ES-I3 (cell line): Measurements from ENCODE around the gene CANX.
A peak's percentile ranks its signal among the peaks of the same experiment; 100 is the strongest.
"Not testable (repeated sequence)": the region's sequence is repeated elsewhere in the genome, so short reads cannot be mapped to it uniquely, and the experiment has no call there.

ENCODE experiments used
- H3K36me3 ChIP-seq: 2 replicates; pipeline ENCODE4 v1.6.1; 2013; ENCODE audit warnings: mild to moderate bottlenecking, low read length, control low read depth, moderate library complexity; ENCODE audit not compliant: insufficient read depth
- H3K4me1 ChIP-seq: 2 replicates; pipeline ENCODE4 v1.6.1; 2013; ENCODE audit warnings: mild to moderate bottlenecking, control low read depth, low read length; ENCODE audit not compliant: insufficient read depth
- H3K9ac ChIP-seq: 2 replicates; pipeline ENCODE4 v1.6.1; 2013; ENCODE audit warnings: low read depth, mild to moderate bottlenecking, low read length, moderate library complexity
- H3K9me3 ChIP-seq: 2 replicates; pipeline ENCODE4 v1.6.1; 2013; ENCODE audit warnings: mild to moderate bottlenecking, low read length, moderate library complexity; ENCODE audit not compliant: control insufficient read depth, insufficient read depth

CANX gene, protein sequence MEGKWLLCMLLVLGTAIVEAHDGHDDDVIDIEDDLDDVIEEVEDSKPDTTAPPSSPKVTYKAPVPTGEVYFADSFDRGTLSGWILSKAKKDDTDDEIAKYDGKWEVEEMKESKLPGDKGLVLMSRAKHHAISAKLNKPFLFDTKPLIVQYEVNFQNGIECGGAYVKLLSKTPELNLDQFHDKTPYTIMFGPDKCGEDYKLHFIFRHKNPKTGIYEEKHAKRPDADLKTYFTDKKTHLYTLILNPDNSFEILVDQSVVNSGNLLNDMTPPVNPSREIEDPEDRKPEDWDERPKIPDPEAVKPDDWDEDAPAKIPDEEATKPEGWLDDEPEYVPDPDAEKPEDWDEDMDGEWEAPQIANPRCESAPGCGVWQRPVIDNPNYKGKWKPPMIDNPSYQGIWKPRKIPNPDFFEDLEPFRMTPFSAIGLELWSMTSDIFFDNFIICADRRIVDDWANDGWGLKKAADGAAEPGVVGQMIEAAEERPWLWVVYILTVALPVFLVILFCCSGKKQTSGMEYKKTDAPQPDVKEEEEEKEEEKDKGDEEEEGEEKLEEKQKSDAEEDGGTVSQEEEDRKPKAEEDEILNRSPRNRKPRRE

DNA sequence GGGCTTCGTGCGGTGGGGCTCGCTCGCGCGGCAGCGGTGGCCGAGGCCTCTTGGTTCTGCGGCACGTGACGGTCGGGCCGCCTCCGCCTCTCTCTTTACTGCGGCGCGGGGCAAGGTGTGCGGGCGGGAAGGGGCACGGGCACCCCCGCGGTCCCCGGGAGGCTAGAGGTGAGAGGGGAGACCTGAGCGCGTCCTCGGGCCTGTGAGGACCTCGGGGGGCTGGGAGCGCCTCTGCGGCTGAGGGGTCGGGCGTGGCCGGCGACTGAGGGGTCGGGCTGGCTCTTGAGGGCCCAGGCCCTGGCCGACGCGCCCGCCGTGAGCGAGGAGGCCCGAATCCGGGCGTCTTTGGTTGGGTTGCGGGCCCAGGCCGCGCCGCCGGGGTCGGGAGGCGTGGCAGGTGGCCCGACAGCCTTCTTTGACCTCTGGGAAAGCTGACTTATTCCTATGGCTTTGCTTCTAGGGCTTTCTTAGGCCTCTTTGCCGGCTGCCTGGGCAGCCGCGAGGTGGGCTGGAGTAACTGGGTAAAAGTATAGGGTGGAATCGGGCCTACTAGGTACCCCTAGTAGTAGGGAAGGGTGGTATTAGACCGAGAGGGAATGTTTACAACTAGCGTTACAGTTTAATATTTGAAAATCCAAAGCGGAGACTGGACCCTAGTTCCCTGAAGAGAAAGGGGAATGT is at the start of gene CANX:
Gene CANX, plus strand, starts transcription at position 33 of the 681 bp plus-strand sequence. CDS start 6,715 bp downstream, outside the sequence.
- peak within 1 kb of the TSS; percentile 98 for H3K9ac ChIP-seq
- H3K9me3 ChIP-seq: no peaks in the 10 kb centered on the region
- H3K4me1 ChIP-seq: peaks cover 4% of the 10 kb centered on the region; the same call in 1 of the 2 replicates
- H3K36me3 ChIP-seq: peaks cover 20% of the 10 kb centered on the region

DNA sequence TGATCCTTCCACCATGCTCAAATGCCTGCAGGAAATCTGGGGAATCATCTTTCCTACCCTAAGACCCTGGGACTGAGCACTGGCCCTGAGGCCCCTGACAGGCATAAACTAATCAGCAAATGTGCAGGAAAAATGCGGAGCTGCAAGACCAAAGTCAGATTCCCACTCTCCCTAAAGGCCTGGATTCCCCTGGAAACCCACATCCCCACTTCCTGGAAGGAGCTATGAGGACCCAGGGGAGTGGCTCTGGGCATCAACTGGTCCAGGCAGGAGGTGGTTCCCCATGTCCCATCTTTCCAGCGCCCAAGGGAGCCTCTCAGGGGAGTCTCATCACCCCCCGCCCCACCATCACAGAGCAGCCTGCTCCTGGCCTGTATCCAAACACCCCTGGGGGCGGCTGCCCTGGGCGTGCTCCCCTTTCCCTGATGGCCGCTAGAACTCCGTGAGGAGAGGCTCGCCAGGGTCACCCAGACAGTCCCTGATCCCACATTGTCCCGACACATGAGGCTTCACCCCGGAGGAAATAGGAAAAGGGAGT is 49.5 kb upstream of the CANX start:
- not testable (repeated sequence) for H3K9ac ChIP-seq, H3K9me3 ChIP-seq, H3K36me3 ChIP-seq, H3K4me1 ChIP-seq

DNA sequence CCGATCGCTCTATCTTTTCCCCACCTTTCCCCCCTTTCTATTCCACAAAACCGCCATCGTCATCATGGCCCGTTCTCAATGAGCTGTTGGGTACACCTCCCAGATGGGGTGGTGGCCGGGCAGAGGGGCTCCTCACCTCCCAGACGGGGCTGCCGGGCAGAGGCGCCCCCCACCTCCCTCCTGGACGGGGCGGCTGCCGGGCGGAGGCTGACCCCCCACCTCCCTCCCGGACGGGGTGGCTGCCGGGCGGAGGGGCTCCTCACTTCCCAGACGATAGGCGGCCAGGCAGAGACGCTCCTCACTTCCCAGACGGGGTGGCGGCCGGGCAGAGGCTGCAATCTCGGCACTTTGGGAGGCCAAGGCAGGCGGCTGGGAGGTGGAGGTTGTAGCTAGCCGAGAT is 48.5 kb upstream of the CANX start:
- H3K4me1 ChIP-seq, H3K36me3 ChIP-seq, H3K9me3 ChIP-seq, H3K9ac ChIP-seq: not testable (repeated sequence)

DNA sequence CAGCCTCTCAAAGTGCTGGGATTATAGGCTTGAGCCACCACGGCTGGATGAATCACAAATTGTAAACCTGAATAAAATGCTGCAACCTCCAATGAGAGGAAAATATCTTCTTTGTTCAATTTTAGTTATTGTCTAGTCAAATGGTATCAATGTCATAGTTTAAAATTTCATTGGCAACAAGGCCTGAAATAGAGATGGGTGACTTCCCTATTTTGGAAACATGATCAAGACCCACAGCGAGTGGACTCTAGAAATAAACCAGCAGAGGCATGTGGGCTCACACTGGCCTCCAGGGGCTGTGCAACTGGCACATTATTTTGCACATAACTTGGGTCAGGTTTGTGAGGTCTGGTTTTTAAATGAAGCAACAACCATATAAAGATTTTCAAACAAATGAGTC is 45.6 kb upstream of the CANX start:
- not testable (repeated sequence) for H3K9me3 ChIP-seq, H3K4me1 ChIP-seq, H3K36me3 ChIP-seq, H3K9ac ChIP-seq

DNA sequence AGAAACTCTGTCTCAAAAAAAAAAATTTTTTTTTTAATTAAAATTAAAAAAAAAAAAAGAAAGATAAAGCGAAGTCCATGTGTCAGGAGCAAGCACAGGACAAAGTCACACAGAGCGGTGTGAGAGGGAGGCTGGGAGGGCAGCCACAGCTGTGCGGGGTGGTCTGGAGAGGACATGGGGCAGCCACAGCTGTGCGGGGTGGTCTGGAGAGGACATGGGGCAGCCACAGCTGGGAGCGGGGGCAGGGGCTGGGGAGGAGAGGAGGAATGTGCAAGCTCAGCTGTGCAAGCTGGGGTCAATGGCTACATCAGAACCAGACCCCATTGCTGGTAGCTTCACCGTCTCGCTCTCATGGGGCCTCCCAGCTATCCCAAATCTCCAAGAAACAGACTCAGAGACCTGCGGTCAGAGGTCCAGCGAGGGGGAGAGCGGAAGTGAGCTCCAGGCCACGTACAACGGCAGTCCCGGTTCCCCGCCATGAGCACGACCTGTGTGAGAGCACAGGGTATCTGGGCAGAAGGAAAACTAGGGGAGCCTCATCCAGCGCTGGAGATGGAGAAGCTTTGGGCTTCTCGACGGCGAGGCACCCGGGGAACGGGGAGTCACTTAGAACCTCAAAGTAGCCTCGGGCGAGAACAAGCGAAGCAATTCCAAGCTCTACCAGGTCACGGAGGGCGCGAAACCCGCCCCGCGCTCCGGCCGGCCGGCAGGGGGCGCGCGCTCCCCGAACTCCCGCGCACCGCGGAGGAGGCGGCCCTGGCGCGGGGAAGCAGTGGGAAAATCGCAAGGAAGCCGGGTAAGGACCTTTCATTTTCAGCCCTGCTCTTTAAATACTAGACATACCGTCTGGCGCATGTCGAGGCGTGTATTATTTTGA is 41.2 kb upstream of the CANX start:
- not testable (repeated sequence) for H3K36me3 ChIP-seq, H3K4me1 ChIP-seq, H3K9me3 ChIP-seq
- peak overlapping the region; percentile 42; the same call in 1 of the 2 replicates for H3K9ac ChIP-seq

DNA sequence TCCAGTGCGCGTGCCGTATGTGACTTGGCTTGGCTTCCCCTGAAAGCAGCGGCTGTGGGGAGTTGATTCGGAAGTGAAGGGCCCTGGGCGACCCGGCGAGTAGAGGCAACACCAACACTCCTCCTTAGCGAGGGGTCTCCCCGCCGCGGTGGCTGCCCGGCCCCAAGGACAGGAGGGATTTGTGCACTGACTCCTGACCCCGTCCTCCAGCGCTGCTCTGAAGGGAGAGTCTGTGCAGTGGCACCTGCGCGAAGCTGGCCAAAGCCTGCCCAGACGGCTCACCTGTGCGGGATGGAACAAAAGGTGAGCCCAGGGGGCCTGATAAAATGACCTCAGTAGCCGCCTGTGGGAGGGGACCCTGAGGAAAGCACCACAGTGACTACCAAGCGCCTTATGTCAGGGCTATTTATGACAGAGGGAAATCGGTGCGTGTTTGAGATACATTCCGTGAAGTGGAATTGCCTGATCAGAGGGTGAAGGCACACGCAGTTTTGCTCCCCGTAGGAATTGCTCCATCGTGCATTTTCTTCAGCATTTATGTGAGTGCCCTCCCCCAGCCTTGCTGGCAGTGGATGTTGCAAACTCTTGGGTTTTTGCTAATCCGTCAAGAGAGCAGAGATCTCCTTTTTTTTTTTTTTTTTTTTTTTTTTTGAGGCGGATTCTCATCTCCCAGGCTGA is 40.4 kb upstream of the CANX start:
- not testable (repeated sequence) for H3K9me3 ChIP-seq, H3K36me3 ChIP-seq, H3K4me1 ChIP-seq
- peak overlapping the region; percentile 46; the same call in 1 of the 2 replicates for H3K9ac ChIP-seq

DNA sequence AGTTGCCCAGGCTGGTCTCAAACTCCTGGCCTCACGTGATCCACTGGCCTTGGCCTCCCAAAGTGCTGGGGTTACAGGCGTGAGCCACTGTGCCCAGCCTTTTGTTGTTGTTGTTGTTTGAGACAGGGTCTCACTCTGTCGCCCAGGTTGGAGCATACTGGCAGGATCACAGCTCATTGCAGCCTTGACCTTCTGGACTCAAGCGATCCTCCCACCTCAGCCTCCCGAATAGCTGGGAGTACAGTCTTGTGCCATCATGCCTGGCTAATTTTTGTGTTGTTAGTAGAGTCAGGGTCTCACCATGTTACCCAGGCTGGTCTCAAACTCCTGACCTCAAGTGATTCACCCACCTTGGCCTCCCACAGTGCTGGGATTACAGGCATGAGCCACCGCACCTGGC is 37.1 kb upstream of the CANX start:
- H3K36me3 ChIP-seq, H3K9ac ChIP-seq, H3K9me3 ChIP-seq, H3K4me1 ChIP-seq: not testable (repeated sequence)

DNA sequence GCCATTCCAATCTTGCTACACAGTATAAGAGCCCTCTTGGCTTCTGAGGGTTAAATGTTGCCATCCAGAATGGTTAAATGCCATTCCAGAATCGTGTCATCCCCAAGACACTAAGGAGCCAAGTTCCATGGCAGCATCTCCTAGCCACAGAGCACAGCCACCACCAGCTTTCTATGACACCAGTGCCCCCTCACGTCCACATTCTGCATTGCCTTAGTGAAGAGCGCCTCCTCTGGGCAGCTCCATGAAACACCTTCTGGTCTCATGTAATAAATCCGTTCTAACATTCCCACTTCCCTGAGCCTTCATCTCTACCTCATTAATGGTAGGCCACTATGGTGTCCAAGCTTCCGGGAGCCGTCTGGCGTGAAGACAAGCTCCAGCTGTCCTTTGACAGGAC is 30.4 kb upstream of the CANX start:
- Histone ChIP-seq H3K4me1 (no peaks in the 10 kb centered on the region), H3K9me3 (no peaks in the 10 kb centered on the region), H3K9ac (no peak overlapping the region), H3K36me3 (no peaks in the 10 kb centered on the region)

DNA sequence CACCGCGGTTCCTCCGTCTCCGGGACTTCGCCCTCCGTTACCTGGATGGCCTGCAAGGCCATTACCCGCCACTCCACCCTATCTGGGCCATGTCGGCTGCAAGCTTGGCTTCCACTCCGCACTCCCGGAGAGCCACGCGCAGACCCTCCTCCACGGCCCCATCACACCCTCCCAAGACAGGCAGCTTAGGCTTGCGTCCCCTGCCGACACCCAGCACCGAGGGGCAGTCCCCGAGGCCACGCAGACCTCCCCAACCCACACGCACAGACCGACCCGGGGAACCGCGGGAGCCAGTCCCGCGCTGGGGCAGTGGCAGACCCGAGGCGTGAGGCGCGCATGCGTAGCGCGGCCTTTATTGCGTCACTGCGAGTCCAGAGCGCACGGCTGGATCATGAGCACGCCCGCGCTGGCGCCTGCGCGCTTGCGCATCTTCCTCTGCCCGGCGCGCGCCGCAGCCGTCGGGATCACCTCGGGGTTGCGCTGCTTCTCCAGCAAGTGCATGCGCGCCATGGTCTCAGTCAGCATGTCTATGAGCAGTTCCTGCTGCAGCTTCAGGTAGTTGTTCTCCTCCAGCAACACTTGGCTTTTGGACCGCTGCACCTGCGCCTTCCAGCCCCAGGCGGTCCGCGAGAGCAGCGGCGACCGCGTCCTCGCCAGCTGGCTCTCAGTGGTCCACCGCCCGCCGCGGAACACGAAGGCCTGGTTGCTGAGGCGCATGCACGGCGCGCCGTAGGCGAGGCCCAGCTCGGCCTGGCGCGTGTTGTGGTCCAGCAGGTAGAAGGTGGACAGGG is 20.3 kb upstream of the CANX start:
- H3K9me3 ChIP-seq: peaks cover 2% of the 10 kb centered on the region; the same call in 1 of the 2 replicates
- H3K4me1 ChIP-seq: peaks cover 3% of the 10 kb centered on the region; the same call in 1 of the 2 replicates
- H3K9ac ChIP-seq: peak overlapping the region; percentile 75

DNA sequence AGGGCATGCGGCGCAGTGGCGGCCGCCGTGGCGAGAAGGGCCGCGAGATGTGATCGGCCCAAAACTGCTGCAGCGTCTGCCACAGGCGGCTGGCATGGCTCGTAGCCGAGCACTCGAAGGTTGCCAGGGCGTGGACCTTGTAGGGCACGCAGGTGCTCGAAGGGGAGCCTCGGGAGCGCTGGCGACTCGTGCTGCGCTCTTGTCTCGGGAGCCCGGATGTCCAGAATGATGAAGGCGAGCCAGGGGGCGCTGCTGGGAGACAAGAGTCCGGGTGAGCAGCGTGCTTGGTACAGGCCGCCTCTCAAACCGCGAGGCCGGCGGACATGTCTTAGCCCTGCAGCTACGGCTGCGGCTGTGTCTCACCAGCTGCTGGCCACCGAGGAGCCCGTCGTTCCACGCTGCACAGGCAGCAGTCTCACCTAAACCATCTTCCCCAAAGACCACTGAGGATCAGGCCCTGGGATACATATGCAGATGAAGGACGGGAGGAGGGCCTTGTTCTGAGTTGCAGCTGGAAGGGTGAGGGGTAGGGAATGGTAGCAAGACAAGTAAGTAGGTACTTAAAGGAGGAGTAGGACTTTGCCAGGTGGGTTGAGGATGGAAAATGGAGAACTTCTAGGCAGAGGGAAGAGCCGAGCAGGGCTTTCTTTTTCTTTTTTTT is 19.6 kb upstream of the CANX start:
- Histone ChIP-seq H3K9ac (peak overlapping the region; percentile 75), H3K4me1 (peaks cover 3% of the 10 kb centered on the region; the same call in 1 of the 2 replicates), H3K9me3 (peaks cover 2% of the 10 kb centered on the region; the same call in 1 of the 2 replicates), H3K36me3 (peaks cover 3% of the 10 kb centered on the region; the same call in 1 of the 2 replicates)

More for the DNA sequence above, 20.3 kb upstream of the CANX start:
- H3K36me3 ChIP-seq: peaks cover 3% of the 10 kb centered on the region

DNA sequence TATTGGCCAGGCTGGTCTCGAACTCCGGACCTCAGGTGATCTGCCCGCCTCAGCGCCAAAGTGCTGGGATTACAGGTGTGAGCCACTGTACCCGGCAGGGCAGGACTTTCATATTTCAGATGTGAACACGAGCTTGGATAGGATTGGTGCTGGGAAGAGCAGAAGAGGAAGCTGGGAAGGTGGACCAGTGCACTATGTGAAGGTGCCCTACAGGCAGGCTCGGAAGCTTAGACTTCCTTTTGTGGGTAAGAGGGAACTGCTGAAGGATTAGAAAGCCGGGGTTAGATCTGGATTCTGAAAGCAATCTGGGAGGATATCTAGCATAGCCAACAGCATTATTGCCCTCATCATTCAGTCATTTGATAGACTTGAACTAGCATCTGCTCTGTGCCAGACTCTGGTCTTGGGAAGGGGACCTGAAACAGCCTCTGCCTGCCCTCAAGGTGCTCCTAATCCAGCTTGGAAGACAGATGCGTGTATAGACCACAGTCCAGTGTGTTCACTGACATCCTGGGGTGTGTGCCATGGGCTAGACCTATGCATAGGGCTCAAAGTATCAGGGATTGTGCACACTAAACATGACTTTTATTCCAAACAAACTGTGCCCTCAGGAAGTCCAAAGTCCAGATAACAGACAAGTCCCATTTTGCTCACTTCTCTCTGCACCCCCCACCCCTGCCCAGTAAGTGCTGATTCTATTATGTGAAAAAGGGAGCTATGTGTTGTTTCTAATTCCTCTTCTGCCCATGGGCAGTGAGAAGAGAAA is 18.6 kb upstream of the CANX start:
- peaks cover 2% of the 10 kb centered on the region; the same call in 1 of the 2 replicates for H3K9me3 ChIP-seq
- H3K36me3 ChIP-seq: peaks cover 3% of the 10 kb centered on the region; the same call in 1 of the 2 replicates
- peaks cover 3% of the 10 kb centered on the region; the same call in 1 of the 2 replicates for H3K4me1 ChIP-seq
- H3K9ac ChIP-seq: no peak overlapping the region
